ENCODE measurements around the gene ERMARD.

GRCh38 chr6:169782966-169783365 lies 31.5 kb downstream of the ERMARD start:
- TF ChIP-seq POLR2AphosphoS5 (IDR thresholded peaks at IDR 0.05; ENCODE audit: low read depth, low read length) (no peak), TAF1 (IDR thresholded peaks at IDR 0.05; ENCODE audit: borderline replicate concordance, insufficient read depth, low read length) (no peak), SIN3A (IDR thresholded peaks at IDR 0.05; ENCODE audit: borderline replicate concordance, insufficient read depth, low read length) (no peak)

Measured in PFSK-1 (cell line).